Measurements from ENCODE around the gene IL17RB. TPM values are rescaled to one million over a fixed set of nuclear protein-coding genes. Genes with fewer than 3 reads are reported as not detected.

Gene IL17RB
- total and polyA plus RNA-seq, 2 of the 8 experiments (the other 6 are each of a cell fraction or from before 2014, with no cell fraction given), result 7.0 to 24.6 TPM

GRCh38 chr3:53846851-53847155, 435 bp downstream of the IL17RB start:
- peaks cover 17 to 30% (median 21%) of the 10 kb centered on the region in 4 experiments for H3K4me1 ChIP-seq (replicated peaks in 1 of 4; ENCODE audit: control insufficient read depth in 3 of 4, insufficient read depth in 4 of 4, low read length in 3 of 4)
- peak overlapping the region; percentile 45; the same call in 1 of the 2 replicates for H4K8ac ChIP-seq (ENCODE audit: extremely low read depth, insufficient read depth, low read length)
- peaks cover 10% of the 10 kb centered on the region for H3K23me2 ChIP-seq (ENCODE audit: low read depth, low read length)
- peaks cover 0 to 4% (median 2%) of the 10 kb centered on the region in 4 experiments; a peak in 3 of 8 replicates for H3K36me3 ChIP-seq (ENCODE audit: control insufficient read depth in 2 of 4, insufficient read depth in 4 of 4, low read length in 3 of 4)
- H3K79me1 ChIP-seq (ENCODE audit: low read depth, low read length), result peaks cover 10% of the 10 kb centered on the region
- H3K27ac ChIP-seq (ENCODE audit: low read depth, low read length), result no peak overlapping the region
- H2BK12ac ChIP-seq (ENCODE audit: low read depth, low read length), result no peak overlapping the region
- no peak overlapping the region for H3K23ac ChIP-seq (ENCODE audit: insufficient read length)
- peak overlapping the region; percentile 47 to 79 (median 72) for H3K4me3 ChIP-seq (ENCODE audit: extremely low read depth in 1 of 4, insufficient read depth in 2 of 4, low read depth in 3 of 4, low read length in 4 of 4)
- H3K56ac ChIP-seq (replicated peaks; ENCODE audit: insufficient read length, low read depth, low read length), result no peak overlapping the region
- DNase-seq (ENCODE audit: low read depth in 1 of 2, low spot score in 2 of 2) (no peak), FAIRE-seq (no peak)
- H2BK15ac ChIP-seq (ENCODE audit: low read length), result no peak overlapping the region
- TF ChIP-seq POLR2A (IDR thresholded peaks at IDR 0.05; ENCODE audit: control extremely low read depth in 1 of 2, low read depth in 2 of 2, low read length in 2 of 2) (no peak), SUZ12 (IDR thresholded peaks at IDR 0.05; ENCODE audit: low read length) (peak; percentile 9; the same call in 1 of the 2 replicates)
- peak overlapping the region; percentile 69 to 90 for H3K4me2 ChIP-seq (ENCODE audit: insufficient read depth in 1 of 2, low read depth in 2 of 2, low read length in 2 of 2)
- CTCF ChIA-PET (ENCODE audit: partially characterized antibody), result interaction anchor here (0.9 to 1.9 kb wide), 2 partner anchors 11 to 12 kb away, joined by 3 to 7 read pairs; no protein-coding TSS in a partner anchor
- no peaks in the 10 kb centered on the region for H3K9me3 ChIP-seq (ENCODE audit: insufficient read depth in 2 of 2, low read depth in 1 of 2, low read length in 1 of 2)
- 70% methylated on average over 10 of the region's 10 CpGs; no CpG with 5 or more reads in 1 of the 2 experiments for WGBS, 2 experiments (ENCODE audit: extremely low coverage in 1 of 2, insufficient coverage in 1 of 2, insufficient read length in 1 of 2, insufficient replicate concordance in 2 of 2, low coverage in 1 of 2, low lambda C conversion rate in 2 of 2, missing lambda C conversion rate in 1 of 2)
- H2AK5ac ChIP-seq (ENCODE audit: low read depth, low read length), result no peak overlapping the region
- no peak overlapping the region for H3K4ac ChIP-seq (replicated peaks; ENCODE audit: insufficient read length, low read depth, low read length)
- H2BK5ac ChIP-seq (ENCODE audit: low read depth, low read length), result no peak overlapping the region
- H3K18ac ChIP-seq (ENCODE audit: extremely low read depth, low read length), result peak overlapping the region; percentile 73; the same call in 1 of the 2 replicates
- H4K91ac ChIP-seq (replicated peaks; ENCODE audit: insufficient read length, low read length), result no peak overlapping the region
- H2BK120ac ChIP-seq (replicated peaks; ENCODE audit: low read depth, low read length), result no peak overlapping the region
- no peaks in the 10 kb centered on the region; a peak in 1 of 4 replicates for H3K79me2 ChIP-seq (ENCODE audit: control insufficient read depth in 1 of 2, insufficient read depth in 2 of 2, low read length in 2 of 2)
- peak overlapping the region; percentile 61; the same call in 1 of the 2 replicates for H2BK20ac ChIP-seq (ENCODE audit: low read length)
- POLR2A ChIA-PET (ENCODE audit: partially characterized antibody), result interaction anchor here (0.7 to 1.1 kb wide), 3 partner anchors 9 to 15 kb away, joined by 3 to 6 read pairs (median 4); no protein-coding TSS in a partner anchor
- no peak overlapping the region; a peak in 1 of 7 replicates for H3K9ac ChIP-seq (replicated peaks in 1 of 4; ENCODE audit: extremely low read depth in 1 of 4, low read depth in 3 of 4, low read length in 3 of 4)
- peaks cover 0 to 3% of the 10 kb centered on the region in 2 experiments for H4K20me1 ChIP-seq (replicated peaks in 1 of 2; ENCODE audit: control insufficient read depth in 1 of 2, insufficient read depth in 2 of 2, low read length in 2 of 2)
- no peak overlapping the region for H2AFZ ChIP-seq (ENCODE audit: low read length)
- H4K5ac ChIP-seq (ENCODE audit: insufficient read length, low read depth, low read length), result no peak overlapping the region
- no peak overlapping the region for H3K14ac ChIP-seq (ENCODE audit: insufficient read length)
- peaks cover 3 to 16% (median 9%) of the 10 kb centered on the region in 4 experiments for H3K27me3 ChIP-seq (replicated peaks in 1 of 4; ENCODE audit: control insufficient read depth in 3 of 4, extremely low read depth in 1 of 4, insufficient read depth in 3 of 4, low read length in 3 of 4)
